GM12878 (cell line): ENCODE measurements around the gene TDRD9.

ENCODE experiments used
- CTCF ChIP-seq, 3 experiments: IDR thresholded peaks in 2 of 3; conservative IDR thresholded peaks in 1 of 3; 2 replicates each; pipeline ENCODE4 v1.5.1; 2011; ENCODE audit warnings: low read depth in 3 of 3, low read length in 3 of 3, mild to moderate bottlenecking in 3 of 3, control low read depth in 2 of 3, moderate library complexity in 2 of 3, inconsistent platforms in 1 of 3, mixed read lengths in 1 of 3; ENCODE audit not compliant: control insufficient read depth in 2 of 3, insufficient read depth in 1 of 3; ENCODE audit errors: extremely low read depth in 1 of 3
- SMARCA5 ChIP-seq: fragments of 450-650 bp; IDR thresholded peaks from 2 replicates; pipeline ENCODE4 v1.6.1; 2017; ENCODE audit warnings: mild to moderate bottlenecking

GRCh38 chr14:103899316-103899715, 28.9 kb upstream of the TDRD9 start:
- TF ChIP-seq CTCF (IDR thresholded peaks at IDR 0.05 in 2 of 3, conservative IDR thresholded peaks at IDR 0.05 in 1 of 3; ENCODE audit: control insufficient read depth in 2 of 3, extremely low read depth in 1 of 3, insufficient read depth in 1 of 3, low read depth in 3 of 3, low read length in 3 of 3), result no peak
- no peak for TF ChIP-seq SMARCA5
